HG03139 (cell line): ENCODE measurements around the gene AATK.

Experiments
- ATAC-seq: cut with Tn5 transposase; IDR thresholded peaks from one replicate; pipeline ENCODE4 v1.9.1; 2021; ENCODE audit not compliant: unreplicated experiment

AATK gene

GRCh38 chr17:81097134-81097942 is 68.7 kb downstream of the AATK start:
- ATAC-seq = no peak

GRCh38 chr17:81096741-81097133 is 69.3 kb downstream of the AATK start:
- no peak for ATAC-seq

GRCh38 chr17:81095383-81095762 is 70.6 kb downstream of the AATK start:
- ATAC-seq = no peak

- no peak for ATAC-seq
Observed at GRCh38 chr17:81094509-81095382, 71.3 kb downstream of the AATK start.

- no peak for ATAC-seq
Observed at GRCh38 chr17:81093619-81094508, 72.2 kb downstream of the AATK start.

GRCh38 chr17:81092518-81093095 is 73.4 kb downstream of the AATK start:
- ATAC-seq = no peak

- ATAC-seq = no peak
Observed at GRCh38 chr17:81091774-81092517, 74.1 kb downstream of the AATK start.

- no peak for ATAC-seq
Observed at GRCh38 chr17:81091154-81091553, 74.9 kb downstream of the AATK start.

GRCh38 chr17:81090361-81091136 is 75.5 kb downstream of the AATK start:
- no peak for ATAC-seq

GRCh38 chr17:81086789-81087551 is 79.1 kb downstream of the AATK start:
- ATAC-seq = no peak

- no peak for ATAC-seq
Observed at GRCh38 chr17:81085420-81085911, 80.6 kb downstream of the AATK start.

GRCh38 chr17:81084680-81085419 is 81.2 kb downstream of the AATK start:
- no peak for ATAC-seq

- ATAC-seq = no peak
Observed at GRCh38 chr17:81083125-81083765, 82.8 kb downstream of the AATK start.

- ATAC-seq = no peak
Observed at GRCh38 chr17:81082177-81083073, 83.6 kb downstream of the AATK start.

- ATAC-seq = no peak
Observed at GRCh38 chr17:81081222-81082176, 84.5 kb downstream of the AATK start.
